SJCRH30 (cell line): ENCODE results near the gene CYP2J2. TPM values are rescaled to one million over a fixed set of nuclear protein-coding genes. Genes with fewer than 3 reads are reported as not detected.
A peak's percentile ranks its signal among the peaks of the same experiment; 100 is the strongest.

Experiments used
- DNase-seq, 2 experiments: peaks; one replicate each; pipeline ENCODE4 v3.0.0-alpha.2; 2015 to 2020
- H3K27ac ChIP-seq: fragments of 250-450 bp; sonication (Bioruptor Pico); 2 replicates; pipeline ENCODE4 v1.5.1; 2020; ENCODE audit warnings: mild to moderate bottlenecking, moderate library complexity
- H3K27me3 ChIP-seq: fragments of 250-450 bp; sonication (Bioruptor Pico); 2 replicates; pipeline ENCODE4 v1.5.1; 2020; ENCODE audit warnings: mild to moderate bottlenecking, moderate library complexity
- H3K36me3 ChIP-seq: fragments of 250-450 bp; sonication (Bioruptor Pico); 2 replicates; pipeline ENCODE4 v1.5.1; 2020; ENCODE audit warnings: mild to moderate bottlenecking, moderate library complexity
- H3K4me1 ChIP-seq: fragments of 250-450 bp; sonication (Bioruptor Pico); 2 replicates; pipeline ENCODE4 v1.5.1; 2020; ENCODE audit warnings: mild to moderate bottlenecking, moderate library complexity
- H3K4me3 ChIP-seq: fragments of 250-450 bp; sonication (Bioruptor Pico); 2 replicates; pipeline ENCODE4 v1.5.1; 2020; ENCODE audit warnings: mild to moderate bottlenecking, moderate library complexity
- H3K9me3 ChIP-seq: fragments of 250-450 bp; sonication (Bioruptor Pico); replicated peaks from 2 replicates; pipeline ENCODE4 v1.5.1; 2020; ENCODE audit warnings: mild to moderate bottlenecking, moderate library complexity
- total RNA-seq: library from RNA; depleted of rRNA; stranded (reverse); fragments of >200 nt; shearing (Covaris generic); gene quantifications from 2 replicates; pipeline ENCODE4 v1.2.3, GENCODE V29; 2014

The CYP2J2 gene
- total RNA-seq, 1 experiment from 2014 or later: 2.6 TPM

DNA sequence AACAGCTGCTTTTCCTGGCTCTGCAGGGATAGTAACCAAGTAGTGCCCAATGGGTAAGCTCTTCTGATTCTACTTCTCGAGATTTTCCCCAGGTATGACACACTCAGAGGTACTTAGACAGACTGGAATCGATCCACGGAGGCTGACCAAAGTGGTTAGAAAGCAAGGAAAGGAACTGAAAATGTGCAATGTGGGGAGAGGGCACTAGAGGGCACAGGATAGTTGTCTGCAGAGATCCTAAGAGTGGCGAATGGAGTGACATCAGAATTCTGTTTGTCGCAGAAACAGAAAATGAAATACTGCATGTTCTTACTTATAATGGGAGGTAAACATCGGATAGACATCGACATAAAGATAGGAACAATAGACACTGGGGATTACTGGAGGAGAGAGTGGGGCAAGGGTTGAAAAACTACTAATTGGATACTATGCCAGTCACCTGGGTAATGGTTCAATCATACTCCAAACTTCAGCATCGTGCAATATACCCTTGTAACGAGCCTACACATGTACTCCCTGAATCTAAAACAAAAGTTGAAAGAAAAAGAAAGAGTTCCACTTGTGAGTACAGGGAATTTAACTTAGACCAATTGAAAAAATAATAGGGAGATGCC lies 23.3 kb downstream of the CYP2J2 start:
- Histone ChIP-seq H3K9me3 (no peaks in the 10 kb centered on the region; the same call in 1 of the 2 replicates), H3K36me3 (0 out of 2 replicates have a peak, but pooled peaks cover 2% of the 10 kb centered on the region), H3K4me1 (peaks cover 4% of the 10 kb centered on the region), H3K27ac (no peak overlapping the region), H3K27me3 (no peaks in the 10 kb centered on the region), H3K4me3 (no peak overlapping the region)
- DNase-seq: peak in 1 of 2 experiments; percentile 43

DNA sequence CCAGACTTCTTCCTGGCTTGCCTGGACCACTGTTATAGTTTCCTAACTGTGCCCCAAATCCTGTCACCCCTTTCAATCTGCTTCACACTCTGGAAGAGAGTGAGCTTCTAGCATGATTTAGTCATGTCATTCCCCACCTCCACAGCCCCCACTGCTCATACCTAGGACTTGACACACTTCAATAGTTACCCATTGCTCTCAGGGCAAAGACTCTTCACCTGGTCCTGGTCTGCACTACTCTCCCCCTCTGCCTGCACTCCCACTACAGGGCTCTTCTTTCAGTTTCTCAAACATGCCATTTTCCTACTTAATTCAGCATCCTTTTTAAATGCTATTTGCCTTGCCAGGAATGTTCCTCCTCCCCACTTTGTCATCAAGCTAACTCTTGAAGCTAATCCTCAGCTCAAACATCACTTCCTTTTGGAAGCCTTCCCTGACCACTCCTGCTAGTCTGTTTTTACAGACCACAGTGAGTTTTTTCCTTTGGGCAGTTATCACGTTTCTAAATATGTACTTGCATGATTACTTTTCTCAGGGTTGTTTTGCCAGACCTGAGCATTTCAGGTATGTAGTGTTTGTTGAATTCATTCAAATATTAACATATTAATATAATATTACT lies 24.7 kb downstream of the CYP2J2 start:
- Histone ChIP-seq H3K27me3 (no peaks in the 10 kb centered on the region), H3K4me3 (no peak overlapping the region), H3K4me1 (peaks cover 4% of the 10 kb centered on the region), H3K9me3 (no peaks in the 10 kb centered on the region; the same call in 1 of the 2 replicates), H3K36me3 (0 out of 2 replicates have a peak, but pooled peaks cover 2% of the 10 kb centered on the region), H3K27ac (no peak overlapping the region)
- DNase-seq: no peak

DNA sequence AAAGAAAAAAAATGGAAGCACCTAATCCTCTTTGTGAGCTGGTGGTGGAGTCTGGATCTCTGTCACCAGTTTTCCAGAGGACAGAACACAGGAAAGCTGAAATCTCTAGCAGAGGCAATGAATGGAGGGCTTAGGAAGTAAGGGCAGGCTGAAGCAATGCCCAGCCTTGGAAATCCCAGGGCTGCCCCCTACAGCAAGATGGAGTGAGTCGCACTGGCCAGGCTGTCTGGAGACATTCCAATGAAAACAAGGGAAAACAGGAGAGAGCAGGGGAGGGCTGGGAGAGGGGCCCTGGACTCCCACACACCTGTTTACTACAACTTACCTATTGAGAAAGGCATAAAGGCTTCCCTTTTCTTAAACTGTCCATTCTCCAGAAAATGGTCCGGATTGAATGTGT lies 25.9 kb downstream of the CYP2J2 start:
- Histone ChIP-seq H3K27ac (no peak overlapping the region), H3K27me3 (no peaks in the 10 kb centered on the region), H3K4me3 (no peak overlapping the region), H3K36me3 (0 out of 2 replicates have a peak, but pooled peaks cover 2% of the 10 kb centered on the region), H3K4me1 (peaks cover 4% of the 10 kb centered on the region), H3K9me3 (no peaks in the 10 kb centered on the region; the same call in 1 of the 2 replicates)
- DNase-seq: peak; percentile 20 to 37

DNA sequence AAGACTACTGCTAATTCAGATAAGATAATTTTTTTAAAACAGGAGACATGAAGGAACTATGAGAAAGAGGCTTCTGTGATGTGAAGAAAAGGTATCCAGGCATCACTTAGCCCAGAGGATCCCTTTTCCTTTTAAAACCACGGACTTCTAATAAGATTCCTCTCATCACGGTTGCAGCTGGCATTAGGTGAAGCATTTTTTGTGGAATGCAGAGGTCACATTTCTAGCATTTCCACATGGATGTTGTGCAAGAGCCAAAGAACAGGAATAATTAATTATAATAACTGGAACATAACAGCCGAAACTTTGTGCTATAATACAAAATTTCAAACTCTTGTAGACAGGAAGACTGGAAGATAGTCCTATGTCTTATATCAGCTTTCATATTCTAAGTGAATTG lies 27.6 kb downstream of the CYP2J2 start:
- no peak overlapping the region for H3K27ac ChIP-seq
- no peak for DNase-seq
- H3K4me3 ChIP-seq: no peak overlapping the region
- no peaks in the 10 kb centered on the region; the same call in 1 of the 2 replicates for H3K9me3 ChIP-seq
- H3K27me3 ChIP-seq: no peaks in the 10 kb centered on the region
- peaks cover 4% of the 10 kb centered on the region for H3K4me1 ChIP-seq
- 0 out of 2 replicates have a peak, but pooled peaks cover 2% of the 10 kb centered on the region for H3K36me3 ChIP-seq

DNA sequence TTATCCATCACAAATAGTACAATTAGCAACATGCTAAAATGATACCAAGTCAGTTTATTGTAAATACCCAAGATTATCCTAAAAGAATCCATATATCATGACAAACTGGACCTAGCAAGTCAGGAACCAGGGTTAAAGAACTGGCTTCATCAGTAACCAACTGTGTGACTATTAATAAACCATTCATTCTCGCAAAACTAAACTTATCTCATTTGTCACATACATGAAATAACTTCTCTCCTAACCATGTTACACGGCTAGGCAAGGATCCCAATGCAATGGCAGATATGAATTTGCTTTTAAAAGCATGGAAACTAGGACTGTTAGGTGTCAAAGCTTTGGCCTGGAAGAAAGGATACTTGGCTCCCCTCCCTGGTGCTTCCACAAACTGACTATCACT lies 29.4 kb downstream of the CYP2J2 start:
- no peak overlapping the region for H3K27ac ChIP-seq
- no peaks in the 10 kb centered on the region for H3K27me3 ChIP-seq
- H3K4me3 ChIP-seq: no peak overlapping the region
- no peaks in the 10 kb centered on the region for H3K9me3 ChIP-seq
- 0 out of 2 replicates have a peak, but pooled peaks cover 2% of the 10 kb centered on the region for H3K36me3 ChIP-seq
- peaks cover 4% of the 10 kb centered on the region for H3K4me1 ChIP-seq
- DNase-seq: no peak

DNA sequence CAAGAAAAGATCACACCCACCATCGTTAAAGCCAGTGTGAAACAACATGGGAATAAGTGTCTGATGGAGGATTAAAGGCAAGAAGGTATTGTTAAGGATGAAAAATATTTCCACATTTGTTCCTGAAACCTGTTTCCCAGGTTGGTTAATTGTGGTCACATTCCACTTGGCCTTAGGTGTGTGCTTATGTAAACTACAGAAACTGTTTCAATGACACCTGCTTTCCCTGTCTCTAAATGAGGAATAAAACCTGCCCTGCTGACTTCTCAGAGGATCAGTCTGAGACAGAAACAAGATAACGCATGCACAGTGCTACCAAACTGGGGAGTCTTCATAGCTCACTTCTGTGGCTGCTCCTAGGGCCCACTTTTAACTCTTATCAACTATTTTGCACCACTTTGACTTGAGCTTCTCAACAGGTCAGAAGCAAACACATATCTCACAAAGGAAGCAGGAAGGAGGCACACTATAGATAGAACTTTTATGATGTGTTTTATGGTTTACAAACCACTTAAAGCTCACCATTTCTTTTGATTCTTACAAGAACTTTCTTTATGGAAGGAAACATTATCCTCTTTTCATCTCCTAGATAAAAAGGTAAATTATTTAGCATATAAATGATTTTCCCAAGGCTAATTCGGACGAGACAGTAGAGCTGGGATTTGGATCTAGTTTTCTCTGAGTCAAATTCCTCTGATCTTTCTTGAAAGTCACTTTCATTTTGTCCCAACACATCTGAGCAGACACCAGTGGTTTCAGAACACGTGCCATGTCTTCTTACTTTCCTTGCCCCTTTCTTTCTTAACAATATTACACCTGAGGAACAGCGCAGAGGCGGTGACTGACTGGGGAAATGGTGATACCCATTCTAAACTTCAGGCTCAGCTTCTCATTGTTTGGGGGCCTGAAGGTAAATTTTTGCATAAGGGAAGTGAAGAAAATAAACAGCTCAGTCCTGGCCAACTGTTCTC lies 33.4 kb downstream of the CYP2J2 start:
- no peak for DNase-seq
- Histone ChIP-seq H3K4me3 (no peak overlapping the region), H3K27me3 (no peaks in the 10 kb centered on the region), H3K36me3 (no peaks in the 10 kb centered on the region), H3K4me1 (no peaks in the 10 kb centered on the region), H3K27ac (no peak overlapping the region), H3K9me3 (no peaks in the 10 kb centered on the region; the same call in 1 of the 2 replicates)

DNA sequence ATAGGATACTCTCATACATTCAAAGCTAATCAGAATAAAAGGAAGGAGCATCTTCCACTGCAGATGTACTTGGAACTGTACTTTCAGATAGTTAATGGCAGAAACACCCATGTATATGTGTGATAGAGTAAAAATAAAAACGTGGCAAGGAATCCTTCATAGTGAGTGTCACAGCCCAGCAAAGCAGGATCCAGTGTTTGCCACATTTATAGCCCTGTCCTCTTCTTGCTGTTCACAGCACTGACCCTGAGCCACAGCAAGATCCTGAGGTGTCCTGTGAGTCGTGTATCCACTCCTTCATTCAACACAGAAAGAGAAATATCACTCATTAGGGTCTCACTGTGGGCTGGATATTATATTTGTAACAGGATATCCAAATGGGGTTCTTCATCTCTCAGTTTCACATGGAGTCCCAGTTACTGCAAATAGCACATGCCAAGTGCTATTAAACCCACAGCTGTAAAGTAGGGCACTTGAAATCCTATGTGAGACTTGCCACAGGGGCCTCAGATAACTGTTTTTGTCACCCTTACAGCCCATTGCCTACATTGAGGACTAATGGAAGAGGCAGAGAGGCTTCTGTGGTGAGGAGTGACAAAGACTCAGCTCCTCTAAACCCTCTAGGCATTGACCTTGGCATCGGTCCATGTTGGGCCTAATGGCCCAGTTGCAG lies 41.3 kb downstream of the CYP2J2 start:
- Histone ChIP-seq H3K9me3 (peaks cover 5% of the 10 kb centered on the region; the same call in 1 of the 2 replicates), H3K36me3 (no peaks in the 10 kb centered on the region), H3K27ac (no peak overlapping the region), H3K27me3 (no peaks in the 10 kb centered on the region), H3K4me1 (0 out of 2 replicates have a peak, but pooled peaks cover 3% of the 10 kb centered on the region), H3K4me3 (no peak overlapping the region)
- DNase-seq: peak in 1 of 2 experiments; percentile 15

DNA sequence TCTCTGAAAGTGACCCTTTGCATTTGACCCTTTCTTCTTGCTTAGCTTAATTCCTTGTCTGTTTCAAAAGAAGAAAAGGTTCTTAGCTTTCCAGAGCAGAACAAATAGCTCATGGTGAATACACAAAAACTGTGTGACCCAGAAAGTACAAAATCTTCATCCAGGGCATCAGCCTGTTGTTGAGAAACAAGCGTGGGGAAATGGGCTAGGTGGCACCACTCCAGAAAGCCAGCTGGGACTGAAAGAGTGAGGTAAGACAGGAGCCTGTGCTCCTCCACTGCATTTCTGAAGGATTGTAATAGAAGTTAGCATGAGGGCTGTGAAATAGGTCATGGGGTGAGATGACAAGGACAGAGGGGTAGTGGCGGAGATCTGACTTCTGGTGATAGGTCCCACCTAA lies 45.8 kb downstream of the CYP2J2 start:
- Histone ChIP-seq H3K9me3 (peaks cover 10% of the 10 kb centered on the region; the same call in 1 of the 2 replicates), H3K27me3 (no peaks in the 10 kb centered on the region), H3K36me3 (no peaks in the 10 kb centered on the region), H3K4me3 (no peak overlapping the region), H3K27ac (no peak overlapping the region), H3K4me1 (0 out of 2 replicates have a peak, but pooled peaks cover 3% of the 10 kb centered on the region)
- DNase-seq: no peak

DNA sequence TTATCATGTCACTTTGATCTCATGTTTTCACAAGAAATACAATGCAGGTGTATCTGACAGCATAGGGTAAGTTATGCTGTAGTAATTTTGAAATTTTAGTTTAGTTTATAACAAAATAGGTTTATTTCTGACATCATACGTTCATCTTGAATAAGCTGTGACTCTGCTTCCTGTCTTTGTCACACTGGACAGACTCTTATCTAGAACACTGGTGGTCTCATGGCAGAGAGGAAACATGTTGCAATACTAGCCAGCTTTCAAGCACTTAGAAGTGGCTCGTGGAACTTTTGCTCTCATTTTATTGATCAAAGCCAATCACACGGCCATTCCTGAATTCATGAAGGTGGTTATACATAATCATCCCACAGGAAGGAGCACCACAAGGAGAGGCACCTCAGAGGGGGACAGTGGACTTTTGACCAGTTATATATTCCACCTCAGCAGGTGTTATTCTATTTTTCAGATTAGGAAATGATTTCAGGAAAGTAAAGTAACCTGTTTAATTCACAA lies 46.5 kb downstream of the CYP2J2 start:
- H3K27me3 ChIP-seq: no peaks in the 10 kb centered on the region
- no peak for DNase-seq
- peaks cover 10% of the 10 kb centered on the region; the same call in 1 of the 2 replicates for H3K9me3 ChIP-seq
- no peak overlapping the region for H3K4me3 ChIP-seq
- no peaks in the 10 kb centered on the region for H3K36me3 ChIP-seq
- no peak overlapping the region for H3K27ac ChIP-seq
- H3K4me1 ChIP-seq: no peaks in the 10 kb centered on the region

DNA sequence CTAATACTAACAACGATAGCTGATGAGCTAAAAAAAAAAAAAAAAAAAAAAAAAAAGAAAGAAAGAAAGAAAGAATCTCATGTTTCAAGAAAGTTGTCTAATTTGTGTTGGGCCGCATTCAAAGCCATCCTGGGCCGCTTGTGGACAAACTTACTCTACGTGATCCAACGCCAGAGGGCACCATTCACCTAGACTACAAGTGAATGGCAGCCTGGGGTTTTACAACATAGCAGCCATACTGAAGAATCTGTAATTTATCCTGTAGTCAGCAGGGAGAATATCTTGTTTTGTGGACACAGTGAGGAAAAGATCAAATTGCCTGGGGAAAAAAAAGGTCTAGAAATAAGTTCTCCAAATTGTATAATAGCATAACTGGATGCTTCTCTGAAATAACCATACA lies 47.0 kb downstream of the CYP2J2 start:
- Histone ChIP-seq H3K27me3 (no peaks in the 10 kb centered on the region), H3K4me1 (no peaks in the 10 kb centered on the region), H3K4me3 (no peak overlapping the region), H3K9me3 (peaks cover 10% of the 10 kb centered on the region; the same call in 1 of the 2 replicates), H3K36me3 (no peaks in the 10 kb centered on the region), H3K27ac (no peak overlapping the region)
- peak; percentile 63 to 77 for DNase-seq

DNA sequence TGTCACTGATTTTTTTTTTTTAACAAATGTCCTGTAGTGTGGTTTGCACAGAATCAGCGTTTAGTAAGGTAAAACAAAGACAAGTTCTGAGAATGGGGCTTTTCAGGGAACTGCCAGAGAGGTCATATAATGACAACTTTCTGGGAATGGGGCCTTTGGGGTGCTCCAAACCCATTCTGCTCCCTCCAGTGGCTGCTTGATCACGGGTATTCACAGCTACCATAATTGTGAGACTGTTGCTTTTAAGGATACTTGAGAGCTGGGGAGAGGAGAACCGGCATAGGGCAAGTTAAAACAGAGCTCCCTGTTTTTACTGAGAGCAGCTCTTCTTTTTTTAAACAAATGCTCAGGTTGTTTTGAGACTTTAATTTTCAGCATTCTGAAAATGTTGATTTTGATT lies 48.2 kb downstream of the CYP2J2 start:
- H3K9me3 ChIP-seq: peaks cover 10% of the 10 kb centered on the region; the same call in 1 of the 2 replicates
- no peak overlapping the region for H3K4me3 ChIP-seq
- no peaks in the 10 kb centered on the region for H3K36me3 ChIP-seq
- no peaks in the 10 kb centered on the region for H3K27me3 ChIP-seq
- no peak for DNase-seq
- no peak overlapping the region for H3K27ac ChIP-seq
- H3K4me1 ChIP-seq: no peaks in the 10 kb centered on the region

DNA sequence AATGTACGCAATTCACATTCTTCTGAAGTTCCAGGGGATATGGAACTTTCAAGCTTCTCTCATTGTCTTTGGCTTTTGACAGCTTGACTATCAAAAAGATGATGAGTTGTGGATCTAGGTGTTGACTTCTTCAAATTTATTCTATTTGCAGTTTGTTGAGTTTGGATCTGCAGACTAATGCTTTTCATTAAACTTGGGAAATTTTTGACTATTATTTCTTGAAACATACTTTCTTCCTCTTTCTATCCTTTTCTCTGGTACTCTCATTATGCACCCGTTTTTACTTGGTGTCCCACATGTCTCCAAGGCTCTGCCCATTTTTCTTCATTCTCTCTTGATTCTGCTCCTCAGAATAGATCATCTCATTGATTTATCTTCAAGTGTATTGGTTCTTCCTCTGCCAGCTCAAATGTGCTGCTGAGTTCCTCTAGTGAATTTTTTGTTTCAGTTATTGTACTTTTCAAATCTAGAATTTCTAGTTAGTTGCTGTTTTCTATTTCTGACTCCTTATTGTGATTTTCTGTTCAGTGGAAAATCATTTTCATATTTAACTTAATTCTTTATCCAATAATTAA lies 49.4 kb downstream of the CYP2J2 start:
- H3K4me3 ChIP-seq: no peak overlapping the region
- no peak overlapping the region for H3K27ac ChIP-seq
- H3K9me3 ChIP-seq: peaks cover 10% of the 10 kb centered on the region; the same call in 1 of the 2 replicates
- no peaks in the 10 kb centered on the region for H3K36me3 ChIP-seq
- no peaks in the 10 kb centered on the region for H3K27me3 ChIP-seq
- DNase-seq: no peak
- H3K4me1 ChIP-seq: no peaks in the 10 kb centered on the region

DNA sequence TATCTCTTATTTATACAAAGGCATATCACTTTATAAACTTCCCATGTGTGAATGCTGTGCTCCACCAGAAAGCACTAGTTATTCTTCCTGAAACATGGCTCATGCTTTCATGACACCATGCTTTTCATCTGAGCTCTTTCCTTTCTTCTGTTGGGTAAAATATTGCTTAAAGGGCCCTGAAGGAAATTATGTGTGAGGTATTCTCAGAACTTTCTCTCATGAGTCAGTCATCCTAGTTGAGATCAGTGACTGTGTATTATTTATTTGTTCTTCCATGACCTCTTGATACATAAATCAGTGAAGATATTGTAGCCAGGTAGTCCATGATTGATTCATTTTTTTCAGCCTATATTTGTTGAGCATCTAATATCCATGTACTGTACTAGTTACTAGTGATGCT lies 54.8 kb downstream of the CYP2J2 start:
- Histone ChIP-seq H3K36me3 (no peaks in the 10 kb centered on the region), H3K27me3 (no peaks in the 10 kb centered on the region), H3K27ac (no peak overlapping the region), H3K4me3 (no peak overlapping the region), H3K4me1 (no peaks in the 10 kb centered on the region), H3K9me3 (no peaks in the 10 kb centered on the region)
- no peak for DNase-seq

DNA sequence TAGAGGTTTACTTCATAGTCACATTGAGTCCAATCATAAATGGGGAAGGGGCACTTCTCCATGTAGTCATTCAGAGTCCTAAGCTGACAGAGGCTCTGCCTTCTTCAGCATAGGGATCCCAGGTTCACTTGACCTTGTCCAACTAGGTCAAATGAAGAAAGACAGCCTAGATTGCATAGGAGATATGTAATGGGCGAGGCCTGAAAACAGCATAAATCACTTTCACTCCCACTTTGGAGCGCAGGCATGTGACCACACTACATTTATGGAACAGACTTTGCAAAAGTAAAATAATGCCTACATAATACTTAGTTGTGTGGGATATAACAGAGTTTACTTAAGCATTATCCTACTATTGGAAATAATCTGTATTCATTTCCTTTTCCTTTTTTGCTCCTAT lies 60.1 kb downstream of the CYP2J2 start:
- DNase-seq: no peak
- no peaks in the 10 kb centered on the region for H3K9me3 ChIP-seq
- H3K27ac ChIP-seq: no peak overlapping the region
- H3K4me3 ChIP-seq: no peak overlapping the region
- no peaks in the 10 kb centered on the region for H3K4me1 ChIP-seq
- H3K27me3 ChIP-seq: no peaks in the 10 kb centered on the region; the same call in 1 of the 2 replicates
- H3K36me3 ChIP-seq: no peaks in the 10 kb centered on the region
